GM12878 (cell line): Measurements from ENCODE around the gene MCC. TPM values are rescaled to one million over a fixed set of nuclear protein-coding genes. Genes with fewer than 3 reads are reported as not detected.

Experiments
- ATAC-seq: fragments of 200-7000 bp; cut with Tn5 transposase; 3 replicates; pipeline ENCODE4 v1.9.1; 2020; ENCODE audit warnings: mild to moderate bottlenecking, moderate library complexity
- BruUV-seq: library from RNA; stranded (reverse); fragments of 400-500 nt; replicated peaks from 2 replicates; lab custom pipeline; 2021; lab: Mats Ljungman, UMichigan
- CTCF ChIA-PET: fragments of 300-600 bp; sonication (Branson Sonifier 250); formaldehyde crosslinking; extraction: SDS; loops from one replicate; lab custom pipeline; 2021; ENCODE audit warnings: inconsistent platforms; lab: Yijun Ruan, JAX
- POLR2A ChIA-PET: fragments of 350-600 bp; formaldehyde crosslinking; extraction: SDS; loops from one replicate; lab custom pipeline; 2021; ENCODE audit warnings: inconsistent platforms; lab: Charles Lee
- RAD21 ChIA-PET: fragments of 300-600 bp; sonication (Branson Sonifier 250); formaldehyde crosslinking; loops from one replicate; lab custom pipeline; 2023; ENCODE audit warnings: antibody characterized with exemption; ENCODE audit not compliant: unreplicated experiment; lab: Charles Lee
- SMC1A ChIA-PET: fragments of 300-600 bp; sonication (Branson Sonifier 250); formaldehyde crosslinking; loops from one replicate; lab custom pipeline; 2023; ENCODE audit not compliant: unreplicated experiment, uncharacterized antibody; lab: Charles Lee
- DNase-seq: peaks from one replicate; pipeline ENCODE4 v3.0.0-alpha.2; 2011; ENCODE audit warnings: low read depth, low spot score
- FAIRE-seq: peaks from 3 replicates; lab custom pipeline; 2011; peaks lifted over from hg19 to GRCh38; lab: Jason Lieb, UNC
- H2AFZ ChIP-seq: 2 replicates; pipeline ENCODE4 v1.6.0; 2011; ENCODE audit warnings: low read depth, low read length, control low read depth; ENCODE audit not compliant: control insufficient read depth
- H3K27ac ChIP-seq: 2 replicates; pipeline ENCODE4 v1.5.1; 2011; ENCODE audit warnings: control low read depth; ENCODE audit not compliant: control insufficient read depth, insufficient read depth
- H3K27me3 ChIP-seq, 2 experiments: replicated peaks in 1 of 2; 2 replicates each; pipeline versions ENCODE4 v1.6.0 to v1.6.1; 2011; ENCODE audit warnings: low read length in 1 of 2; ENCODE audit not compliant: control insufficient read depth in 2 of 2, insufficient read depth in 2 of 2
- H3K36me3 ChIP-seq, 2 experiments: 2 replicates each; pipeline ENCODE4 v1.5.1; 2011; ENCODE audit warnings: low read length in 1 of 2; ENCODE audit not compliant: control insufficient read depth in 2 of 2, insufficient read depth in 2 of 2
- H3K4me1 ChIP-seq: 2 replicates; pipeline ENCODE4 v1.6.1; 2011; ENCODE audit warnings: mild to moderate bottlenecking, low read length, moderate library complexity, mixed read lengths; ENCODE audit not compliant: control insufficient read depth, insufficient read depth
- H3K4me2 ChIP-seq: 2 replicates; pipeline ENCODE4 v1.6.0; 2011; ENCODE audit warnings: control low read depth; ENCODE audit not compliant: control insufficient read depth, insufficient read depth
- H3K4me3 ChIP-seq: fragments of 200-600 bp; sonication (generic); 2 replicates; pipeline ENCODE4 v1.5.1; 2016
- H3K79me2 ChIP-seq: 2 replicates; pipeline ENCODE4 v1.6.0; 2011; ENCODE audit warnings: low read length; ENCODE audit not compliant: control insufficient read depth, insufficient read depth
- H3K9ac ChIP-seq: 2 replicates; pipeline ENCODE4 v1.8.0; 2011; ENCODE audit warnings: low read length, control low read depth, mixed read lengths; ENCODE audit not compliant: control insufficient read depth, insufficient read depth
- H3K9me3 ChIP-seq: replicated peaks from 3 replicates; pipeline ENCODE4 v1.5.1; 2011; ENCODE audit warnings: mild to moderate bottlenecking, low read length; ENCODE audit not compliant: control insufficient read depth, insufficient read depth
- H4K20me1 ChIP-seq: 2 replicates; pipeline ENCODE4 v1.6.0; 2011; ENCODE audit not compliant: control insufficient read depth, insufficient read depth
- BACH1 ChIP-seq: fragments of 450-650 bp; IDR thresholded peaks from 2 replicates; pipeline ENCODE4 v1.6.1; 2017; ENCODE audit warnings: mild to moderate bottlenecking, borderline replicate concordance
- BRCA1 ChIP-seq: IDR thresholded peaks from 2 replicates; pipeline ENCODE4 v1.6.1; 2011; ENCODE audit warnings: low read depth, low read length, improper control_type of control experiment
- CBX5 ChIP-seq: sonication (generic); IDR thresholded peaks from 2 replicates; pipeline ENCODE4 v1.6.1; 2016; ENCODE audit warnings: low read depth, moderate library complexity, mild to moderate bottlenecking, inconsistent platforms
- CHD1 ChIP-seq: IDR thresholded peaks from 2 replicates; pipeline ENCODE4 v1.6.1; 2012; ENCODE audit warnings: low read depth, low read length, improper control_type of control experiment
- GABPA ChIP-seq: IDR thresholded peaks from 2 replicates; pipeline ENCODE4 v1.6.1; 2014; ENCODE audit warnings: antibody characterized with exemption, low read depth, mild to moderate bottlenecking, inconsistent platforms
- HDGF ChIP-seq: fragments of 450-650 bp; IDR thresholded peaks from 2 replicates; pipeline ENCODE4 v1.6.1; 2016; ENCODE audit warnings: antibody characterized with exemption
- JUNB ChIP-seq: IDR thresholded peaks from 2 replicates; pipeline ENCODE4 v1.6.1; 2016; ENCODE audit warnings: antibody characterized with exemption, mild to moderate bottlenecking
- KAT2A ChIP-seq: conservative IDR thresholded peaks from 2 replicates; pipeline ENCODE4 v1.6.1; 2011; ENCODE audit warnings: low read depth, low read length; ENCODE audit not compliant: control insufficient read depth
- LARP7 ChIP-seq: fragments of 450-650 bp; IDR thresholded peaks from 2 replicates; pipeline ENCODE4 v1.6.1; 2017; ENCODE audit warnings: mild to moderate bottlenecking
- MEF2A ChIP-seq: IDR thresholded peaks from 2 replicates; pipeline ENCODE4 v1.6.1; 2011; ENCODE audit warnings: low read depth, mild to moderate bottlenecking, low read length, moderate library complexity; ENCODE audit not compliant: insufficient read depth
- MEF2B ChIP-seq: fragments of 450-650 bp; IDR thresholded peaks from 2 replicates; pipeline ENCODE4 v1.6.1; 2018; ENCODE audit warnings: mild to moderate bottlenecking, moderate library complexity; ENCODE audit not compliant: partially characterized antibody, poor library complexity, severe bottlenecking
- PML ChIP-seq: IDR thresholded peaks from 2 replicates; pipeline ENCODE4 v1.6.1; 2012; ENCODE audit warnings: low read length, inconsistent platforms
- POLR2A ChIP-seq: IDR thresholded peaks from 2 replicates; pipeline ENCODE4 v1.6.1; 2011; ENCODE audit warnings: low read depth, mild to moderate bottlenecking, low read length
- SMAD5 ChIP-seq: IDR thresholded peaks from 2 replicates; pipeline ENCODE4 v1.6.1; 2016; ENCODE audit warnings: antibody characterized with exemption, low read depth
- SREBF1 ChIP-seq: IDR thresholded peaks from 2 replicates; pipeline ENCODE4 v1.6.1; 2012; ENCODE audit warnings: mild to moderate bottlenecking, low read length
- ZNF207 ChIP-seq: fragments of 450-650 bp; IDR thresholded peaks from 2 replicates; pipeline ENCODE4 v1.6.1; 2014; ENCODE audit warnings: antibody characterized with exemption, mild to moderate bottlenecking, borderline replicate concordance
- ZSCAN29 ChIP-seq: fragments of 450-650 bp; IDR thresholded peaks from 2 replicates; pipeline ENCODE4 v1.6.1; 2017; ENCODE audit warnings: mild to moderate bottlenecking, moderate library complexity
- ZZZ3 ChIP-seq: IDR thresholded peaks from 2 replicates; pipeline ENCODE4 v1.6.1; 2011; ENCODE audit warnings: low read depth; ENCODE audit not compliant: control insufficient read depth, insufficient read length
- WGBS: methylation state at CpG from one replicate; pipeline ENCODE4 v1.1.6; 2016; ENCODE audit warnings: low lambda C conversion rate; ENCODE audit not compliant: insufficient replicate concordance, insufficient coverage; ENCODE audit errors: missing lambda C conversion rate; 5-methylcytosine and 5-hydroxymethylcytosine counted together
- in situ Hi-C: fragments of 300-500 bp; cut with MboI; formaldehyde crosslinking; loops from 9 replicates; pipeline ENCODE4 v1.14.3; 2018; ENCODE audit warnings: mixed read lengths
- intact Hi-C: fragments of 100-400 bp; cut with micrococcal nuclease; formaldehyde crosslinking; loops from one replicate; pipeline ENCODE4 v1.14.2; 2022; ENCODE audit not compliant: unreplicated experiment
- polyA plus RNA-seq, 11 experiments: library from polyadenylated mRNA; depleted of rRNA in 4 of 11; unstranded in 6 of 11; stranded (reverse) in 5 of 11; fragments of >200 nt; fragmentation: Nextera tagmentation in 4 of 11; fragmentation: Illumina TruSeq in 1 of 11; extraction: Ambion mirVana in 4 of 11; extraction: Trizol in 1 of 11; gene quantifications; 1 replicate in 1 of 11; 2 replicates in 10 of 11; pipeline versions ENCODE4 v1.2.1 to v1.2.3, GENCODE V29; 2011 to 2016; ENCODE audit warnings: inconsistent platforms in 2 of 11, missing spikeins in 2 of 11, low read depth in 1 of 11
- total RNA-seq, 4 experiments: library from RNA; depleted of rRNA in 3 of 4; stranded (reverse); fragments of >200 nt in 3 of 4; fragmentation: Illumina TruSeq in 1 of 4; extraction: Trizol in 1 of 4; gene quantifications; 2 replicates each; pipeline versions ENCODE4 v1.2.1 to v1.2.3, GENCODE V29; 2013 to 2021
- TF ChIP-seq, protein P1 (sequence below): fragments of 450-650 bp; IDR thresholded peaks from 2 replicates; pipeline ENCODE4 v1.6.1; 2017; ENCODE audit warnings: mild to moderate bottlenecking, moderate library complexity

The MCC gene
- total and polyA plus RNA-seq, 10 of the 15 experiments (the other 5 are each of a cell fraction or from before 2014, with no cell fraction given), result 0.03 to 0.86 (median 0.16) TPM

DNA sequence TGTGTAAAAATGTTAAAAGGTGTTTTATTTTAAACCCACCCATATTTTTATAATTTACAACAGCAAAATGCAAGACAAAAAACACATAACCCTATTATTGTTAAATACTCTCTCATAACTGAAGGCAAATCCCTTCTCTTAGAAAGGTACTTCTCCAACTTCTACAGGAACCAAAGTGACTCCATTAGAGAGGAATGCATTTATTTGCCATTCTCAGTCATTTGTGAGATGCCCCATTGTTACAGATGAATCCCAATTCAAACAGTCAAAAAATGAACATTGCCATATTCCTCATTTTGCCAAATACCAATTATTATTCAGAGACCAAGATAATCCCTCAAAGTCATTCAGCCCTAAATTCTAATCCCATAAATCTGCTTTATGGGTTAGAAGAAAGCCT, 229.2 kb downstream of the MCC start:
- H3K4me3 ChIP-seq, result no peak overlapping the region
- H3K4me1 ChIP-seq, result no peaks in the 10 kb centered on the region
- ChIA-PET POLR2A (no interaction called here), RAD21 (no interaction called here), SMC1A (no interaction called here), CTCF (no interaction called here)
- H4K20me1 ChIP-seq, result no peaks in the 10 kb centered on the region
- no peak for TF ChIP-seq BRCA1
- no peak for TF ChIP-seq ZZZ3
- TF ChIP-seq BACH1, result no peak
- no peak for TF ChIP-seq ZNF207
- no peak for TF ChIP-seq JUNB
- no peak for TF ChIP-seq GABPA
- TF ChIP-seq HDGF, result no peak
- no peak for TF ChIP-seq MEF2B
- H3K27me3 ChIP-seq, result no peaks in the 10 kb centered on the region; a peak in 2 of 4 replicates
- no peaks in the 10 kb centered on the region for H3K79me2 ChIP-seq
- FAIRE-seq, result no peak
- no peak for ATAC-seq
- BruUV-seq, result no TSS peak
- no peaks in the 10 kb centered on the region for H3K9me3 ChIP-seq
- no peak overlapping the region for H3K9ac ChIP-seq
- H2AFZ ChIP-seq, result no peak overlapping the region
- intact Hi-C loops (no loop called here), in situ Hi-C loops (no loop called here)
- no peaks in the 10 kb centered on the region for H3K36me3 ChIP-seq
- no peak for DNase-seq
- H3K27ac ChIP-seq, result no peak overlapping the region
- no peak overlapping the region for H3K4me2 ChIP-seq

- H3K36me3 ChIP-seq, result no peaks in the 10 kb centered on the region
- H3K27ac ChIP-seq, result no peak overlapping the region
- no peaks in the 10 kb centered on the region; a peak in 1 of 4 replicates for H3K27me3 ChIP-seq
- WGBS, result 55% methylated on average over 6 of the region's 7 CpGs
- no peak for FAIRE-seq
- CTCF ChIA-PET, result interaction anchor here (0.6 kb wide), 1 partner anchor 826 kb away, joined by 3 read pairs; no protein-coding TSS in a partner anchor
- no peaks in the 10 kb centered on the region for H3K79me2 ChIP-seq
- no peaks in the 10 kb centered on the region for H3K9me3 ChIP-seq
- RAD21 ChIA-PET, result no interaction called here
- SMC1A ChIA-PET, result no interaction called here
- in situ Hi-C loops, result no loop called here
- H3K4me2 ChIP-seq, result no peak overlapping the region
- no peak overlapping the region for H3K4me3 ChIP-seq
- intact Hi-C loops, result no loop called here
- BruUV-seq, result no TSS peak
- no peak for ATAC-seq
- H4K20me1 ChIP-seq, result no peaks in the 10 kb centered on the region
- POLR2A ChIA-PET, result no interaction called here
- H3K9ac ChIP-seq, result no peak overlapping the region
- DNase-seq, result no peak
- H3K4me1 ChIP-seq, result no peaks in the 10 kb centered on the region
- H2AFZ ChIP-seq, result no peak overlapping the region
- TF ChIP-seq LARP7, result no peak
- TF ChIP-seq SREBF1, result no peak
- TF ChIP-seq CBX5, result no peak
- TF ChIP-seq MEF2A, result no peak
- TF ChIP-seq PML, result no peak
- TF ChIP-seq KAT2A, result no peak
- TF ChIP-seq JUNB, result no peak
- TF ChIP-seq SMAD5, result no peak
- no peak for TF ChIP-seq ZZZ3
- TF ChIP-seq CHD1, result no peak
- TF ChIP-seq ZSCAN29, result no peak
- no peak for TF ChIP-seq POLR2A
- TF ChIP-seq, protein P1, sequence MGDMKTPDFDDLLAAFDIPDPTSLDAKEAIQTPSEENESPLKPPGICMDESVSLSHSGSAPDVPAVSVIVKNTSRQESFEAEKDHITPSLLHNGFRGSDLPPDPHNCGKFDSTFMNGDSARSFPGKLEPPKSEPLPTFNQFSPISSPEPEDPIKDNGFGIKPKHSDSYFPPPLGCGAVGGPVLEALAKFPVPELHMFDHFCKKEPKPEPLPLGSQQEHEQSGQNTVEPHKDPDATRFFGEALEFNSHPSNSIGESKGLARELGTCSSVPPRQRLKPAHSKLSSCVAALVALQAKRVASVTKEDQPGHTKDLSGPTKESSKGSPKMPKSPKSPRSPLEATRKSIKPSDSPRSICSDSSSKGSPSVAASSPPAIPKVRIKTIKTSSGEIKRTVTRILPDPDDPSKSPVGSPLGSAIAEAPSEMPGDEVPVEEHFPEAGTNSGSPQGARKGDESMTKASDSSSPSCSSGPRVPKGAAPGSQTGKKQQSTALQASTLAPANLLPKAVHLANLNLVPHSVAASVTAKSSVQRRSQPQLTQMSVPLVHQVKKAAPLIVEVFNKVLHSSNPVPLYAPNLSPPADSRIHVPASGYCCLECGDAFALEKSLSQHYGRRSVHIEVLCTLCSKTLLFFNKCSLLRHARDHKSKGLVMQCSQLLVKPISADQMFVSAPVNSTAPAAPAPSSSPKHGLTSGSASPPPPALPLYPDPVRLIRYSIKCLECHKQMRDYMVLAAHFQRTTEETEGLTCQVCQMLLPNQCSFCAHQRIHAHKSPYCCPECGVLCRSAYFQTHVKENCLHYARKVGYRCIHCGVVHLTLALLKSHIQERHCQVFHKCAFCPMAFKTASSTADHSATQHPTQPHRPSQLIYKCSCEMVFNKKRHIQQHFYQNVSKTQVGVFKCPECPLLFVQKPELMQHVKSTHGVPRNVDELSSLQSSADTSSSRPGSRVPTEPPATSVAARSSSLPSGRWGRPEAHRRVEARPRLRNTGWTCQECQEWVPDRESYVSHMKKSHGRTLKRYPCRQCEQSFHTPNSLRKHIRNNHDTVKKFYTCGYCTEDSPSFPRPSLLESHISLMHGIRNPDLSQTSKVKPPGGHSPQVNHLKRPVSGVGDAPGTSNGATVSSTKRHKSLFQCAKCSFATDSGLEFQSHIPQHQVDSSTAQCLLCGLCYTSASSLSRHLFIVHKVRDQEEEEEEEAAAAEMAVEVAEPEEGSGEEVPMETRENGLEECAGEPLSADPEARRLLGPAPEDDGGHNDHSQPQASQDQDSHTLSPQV, result no peak
Measured at GRCh38 chr5:113257545-113257944, 230.7 kb downstream of the MCC start.
